ENCODE data around the gene LTBR. TPM values are rescaled to one million over a fixed set of nuclear protein-coding genes. Genes with fewer than 3 reads are reported as not detected.

LTBR gene
- total and polyA plus RNA-seq, 2 donors (not counting 3 experiments of a cell fraction or from before 2014, with no cell fraction given): 70.7 to 102 TPM

DNA sequence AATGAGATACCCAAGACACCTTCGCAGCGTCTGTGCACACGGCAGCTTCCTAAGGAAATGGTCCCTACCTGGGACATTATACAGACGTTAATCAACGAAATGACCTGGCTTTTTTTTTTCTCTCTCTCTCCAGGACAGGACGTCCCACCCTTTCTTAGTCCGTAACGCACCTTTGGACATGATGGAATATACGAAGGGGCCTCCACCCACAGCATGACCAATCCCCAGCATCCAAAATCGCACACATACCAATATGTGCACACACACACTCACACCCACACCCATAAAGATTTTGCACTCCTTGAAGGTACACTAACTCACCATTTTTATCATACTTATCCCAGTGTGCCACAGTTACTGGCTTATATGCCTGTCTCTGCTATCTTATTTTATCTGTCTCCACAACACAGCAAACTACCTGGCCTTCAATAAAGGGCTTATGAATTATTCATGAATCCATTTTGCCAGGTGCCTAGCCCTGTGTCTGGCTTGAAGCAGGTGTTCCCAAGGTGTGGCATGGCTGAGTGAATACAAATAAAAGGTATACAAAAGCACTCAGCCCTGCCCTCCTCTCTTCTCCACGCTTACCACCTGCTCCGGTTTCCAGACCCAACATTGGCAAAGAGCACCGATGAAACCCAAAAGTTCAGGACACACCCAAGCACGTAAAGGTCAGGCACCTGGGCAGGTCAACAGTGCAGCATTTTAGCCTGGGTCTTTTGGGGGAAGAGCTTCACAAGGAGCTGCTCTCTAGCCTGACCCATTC lies 10.8 kb upstream of the LTBR start:
- Histone ChIP-seq H3K36me3 (ENCODE audit: control insufficient read depth in 2 of 2, extremely low read depth in 1 of 2, insufficient read depth in 2 of 2, low read length in 2 of 2) (no peaks in the 10 kb centered on the region), H2AFZ (ENCODE audit: low read depth, low read length) (peak overlapping the region; percentile 74), H3K4me2 (ENCODE audit: insufficient read depth, low read length) (peak overlapping the region; percentile 4), H3K79me2 (ENCODE audit: control insufficient read depth, insufficient read depth, low read length) (no peaks in the 10 kb centered on the region), H3K27me3 (ENCODE audit: control insufficient read depth in 2 of 2, insufficient read depth in 2 of 2, low read length in 2 of 2) (no peaks in the 10 kb centered on the region), H3K4me3 (replicated peaks in 1 of 3; ENCODE audit: insufficient read depth in 1 of 3, low read depth in 1 of 3, low read length in 3 of 3) (no peak overlapping the region), H3K9ac (replicated peaks; ENCODE audit: extremely low read depth, insufficient read depth, low read length) (no peak overlapping the region), H4K20me1 (replicated peaks; ENCODE audit: control insufficient read depth, extremely low read depth, insufficient read depth, low read length) (no peaks in the 10 kb centered on the region), H3K27ac (ENCODE audit: insufficient read depth, low read depth, low read length) (no peak overlapping the region), H3K9me3 (replicated peaks; ENCODE audit: control insufficient read depth, insufficient read depth, low read length) (no peaks in the 10 kb centered on the region), H3K4me1 (ENCODE audit: control insufficient read depth, extremely low read depth, insufficient read depth, low read length) (peaks cover 31% of the 10 kb centered on the region), H3K9me1 (replicated peaks; ENCODE audit: control insufficient read depth, extremely low read depth, insufficient read depth, low read length) (no peaks in the 10 kb centered on the region)
- TF ChIP-seq, protein P1, sequence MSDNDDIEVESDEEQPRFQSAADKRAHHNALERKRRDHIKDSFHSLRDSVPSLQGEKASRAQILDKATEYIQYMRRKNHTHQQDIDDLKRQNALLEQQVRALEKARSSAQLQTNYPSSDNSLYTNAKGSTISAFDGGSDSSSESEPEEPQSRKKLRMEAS (IDR thresholded peaks at IDR 0.05; ENCODE audit: insufficient read depth, insufficient read length): no peak
- no peak for TF ChIP-seq POLR2A (IDR thresholded peaks at IDR 0.05; ENCODE audit: low read depth, low read length)
- no peak for TF ChIP-seq EZH2 (IDR thresholded peaks at IDR 0.05; ENCODE audit: borderline replicate concordance, low read depth, low read length, severe bottlenecking)
- TF ChIP-seq JUN (IDR thresholded peaks at IDR 0.05; ENCODE audit: borderline replicate concordance, insufficient read depth, insufficient read length, low read depth): no peak
- TF ChIP-seq, protein P2, sequence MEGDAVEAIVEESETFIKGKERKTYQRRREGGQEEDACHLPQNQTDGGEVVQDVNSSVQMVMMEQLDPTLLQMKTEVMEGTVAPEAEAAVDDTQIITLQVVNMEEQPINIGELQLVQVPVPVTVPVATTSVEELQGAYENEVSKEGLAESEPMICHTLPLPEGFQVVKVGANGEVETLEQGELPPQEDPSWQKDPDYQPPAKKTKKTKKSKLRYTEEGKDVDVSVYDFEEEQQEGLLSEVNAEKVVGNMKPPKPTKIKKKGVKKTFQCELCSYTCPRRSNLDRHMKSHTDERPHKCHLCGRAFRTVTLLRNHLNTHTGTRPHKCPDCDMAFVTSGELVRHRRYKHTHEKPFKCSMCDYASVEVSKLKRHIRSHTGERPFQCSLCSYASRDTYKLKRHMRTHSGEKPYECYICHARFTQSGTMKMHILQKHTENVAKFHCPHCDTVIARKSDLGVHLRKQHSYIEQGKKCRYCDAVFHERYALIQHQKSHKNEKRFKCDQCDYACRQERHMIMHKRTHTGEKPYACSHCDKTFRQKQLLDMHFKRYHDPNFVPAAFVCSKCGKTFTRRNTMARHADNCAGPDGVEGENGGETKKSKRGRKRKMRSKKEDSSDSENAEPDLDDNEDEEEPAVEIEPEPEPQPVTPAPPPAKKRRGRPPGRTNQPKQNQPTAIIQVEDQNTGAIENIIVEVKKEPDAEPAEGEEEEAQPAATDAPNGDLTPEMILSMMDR (IDR thresholded peaks at IDR 0.05; ENCODE audit: extremely low read depth in 1 of 2, insufficient read depth in 1 of 2, low read depth in 1 of 2, low read length in 2 of 2): no peak
- TF ChIP-seq FOS (IDR thresholded peaks at IDR 0.05; ENCODE audit: borderline replicate concordance, insufficient read depth, low read length): no peak
- no peak for TF ChIP-seq GATA2 (IDR thresholded peaks at IDR 0.05; ENCODE audit: insufficient read depth, insufficient read length, low read depth, low read length)
- TF ChIP-seq POLR2AphosphoS5 (IDR thresholded peaks at IDR 0.05; ENCODE audit: insufficient read depth, low read depth, low read length): no peak
- no peak for TF ChIP-seq MYC (IDR thresholded peaks at IDR 0.05; ENCODE audit: low read depth, low read length)
- CTCF ChIA-PET: interaction anchor here (1.0 to 5.9 kb wide), 5 partner anchors 11 to 92 kb away, joined by 3 to 30 read pairs (median 4); partner anchors contain the start of gene LTBR
- dilution Hi-C loops (cut with MboI; ENCODE audit: extremely low pct_ligation_motif_present, low sequenced_read_pairs): no loop called here
- POLR2A ChIA-PET: no interaction called here
- no peak for FAIRE-seq
- intact Hi-C loops (cut with micrococcal nuclease): no loop called here
- BruUV-seq (replicated peaks): no TSS peak
- no peak for DNase-seq (ENCODE audit: low read depth, low spot score)

All from endothelial cell of umbilical vein (primary cell).